GM12874 (cell line): ENCODE measurements around the gene KIF26B.

ENCODE experiments used
- TF ChIP-seq, protein P1 (sequence below): IDR thresholded peaks from 2 replicates; pipeline ENCODE4 v1.5.1; 2011; ENCODE audit warnings: low read depth, mild to moderate bottlenecking, control low read depth, low read length, moderate library complexity; ENCODE audit not compliant: insufficient read depth

KIF26B gene

DNA sequence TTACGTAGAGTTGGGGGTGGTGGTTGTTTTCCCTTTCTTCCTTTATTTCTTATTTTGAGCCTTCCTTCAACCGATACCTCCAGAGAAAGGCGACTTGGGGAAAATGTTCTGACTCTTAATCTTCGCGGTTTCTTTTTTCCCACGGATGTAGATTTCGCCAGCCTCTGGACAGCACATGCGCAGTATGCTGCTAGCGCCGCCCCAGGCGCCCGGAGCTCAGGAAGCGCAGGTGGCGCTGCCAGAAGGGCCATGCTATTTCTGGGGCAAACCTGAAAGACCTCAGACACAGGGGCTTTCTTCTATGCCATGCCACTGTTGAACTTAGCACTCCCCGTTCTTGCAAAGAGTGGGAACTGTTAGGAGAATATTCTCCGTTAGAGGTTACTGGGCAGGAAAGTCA lies 392.1 kb downstream of the KIF26B start:
- TF ChIP-seq, protein P1, sequence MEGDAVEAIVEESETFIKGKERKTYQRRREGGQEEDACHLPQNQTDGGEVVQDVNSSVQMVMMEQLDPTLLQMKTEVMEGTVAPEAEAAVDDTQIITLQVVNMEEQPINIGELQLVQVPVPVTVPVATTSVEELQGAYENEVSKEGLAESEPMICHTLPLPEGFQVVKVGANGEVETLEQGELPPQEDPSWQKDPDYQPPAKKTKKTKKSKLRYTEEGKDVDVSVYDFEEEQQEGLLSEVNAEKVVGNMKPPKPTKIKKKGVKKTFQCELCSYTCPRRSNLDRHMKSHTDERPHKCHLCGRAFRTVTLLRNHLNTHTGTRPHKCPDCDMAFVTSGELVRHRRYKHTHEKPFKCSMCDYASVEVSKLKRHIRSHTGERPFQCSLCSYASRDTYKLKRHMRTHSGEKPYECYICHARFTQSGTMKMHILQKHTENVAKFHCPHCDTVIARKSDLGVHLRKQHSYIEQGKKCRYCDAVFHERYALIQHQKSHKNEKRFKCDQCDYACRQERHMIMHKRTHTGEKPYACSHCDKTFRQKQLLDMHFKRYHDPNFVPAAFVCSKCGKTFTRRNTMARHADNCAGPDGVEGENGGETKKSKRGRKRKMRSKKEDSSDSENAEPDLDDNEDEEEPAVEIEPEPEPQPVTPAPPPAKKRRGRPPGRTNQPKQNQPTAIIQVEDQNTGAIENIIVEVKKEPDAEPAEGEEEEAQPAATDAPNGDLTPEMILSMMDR, result no peak

DNA sequence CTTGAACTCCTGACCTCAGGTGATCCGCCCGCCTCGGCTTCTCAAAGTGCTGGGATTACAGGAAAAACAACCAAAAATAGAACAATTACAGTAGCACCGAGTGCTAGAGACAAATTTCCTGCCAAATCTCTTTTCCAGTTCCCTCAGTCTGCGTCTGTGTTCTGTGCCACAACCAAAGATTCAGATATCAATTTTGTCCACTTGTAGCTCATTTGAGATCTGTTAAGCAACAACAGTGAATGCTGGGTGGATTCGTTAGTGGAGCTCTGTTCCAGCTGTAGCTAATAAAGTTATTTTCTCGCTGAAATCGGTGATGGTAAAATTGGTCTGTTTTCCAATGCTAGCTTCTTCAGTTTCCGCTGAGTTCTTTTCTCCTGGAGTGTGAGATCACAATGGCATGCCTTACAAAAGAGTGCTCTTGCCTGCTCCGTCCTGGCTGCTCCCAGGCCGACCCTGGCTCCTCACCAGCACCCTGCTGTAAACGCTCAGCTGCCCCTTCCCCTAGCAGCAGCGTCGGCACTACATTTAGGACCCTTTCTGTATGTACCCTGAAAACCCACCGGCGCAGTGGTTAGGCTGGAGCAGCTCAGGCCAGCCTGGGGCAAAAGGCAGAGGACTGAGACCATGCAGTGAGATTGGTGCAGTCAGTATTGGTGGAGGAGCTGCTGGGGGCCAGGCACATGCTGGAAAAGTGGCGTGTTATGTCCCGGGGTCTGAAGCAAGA lies 395.4 kb downstream of the KIF26B start:
- TF ChIP-seq, protein P1, result no peak

DNA sequence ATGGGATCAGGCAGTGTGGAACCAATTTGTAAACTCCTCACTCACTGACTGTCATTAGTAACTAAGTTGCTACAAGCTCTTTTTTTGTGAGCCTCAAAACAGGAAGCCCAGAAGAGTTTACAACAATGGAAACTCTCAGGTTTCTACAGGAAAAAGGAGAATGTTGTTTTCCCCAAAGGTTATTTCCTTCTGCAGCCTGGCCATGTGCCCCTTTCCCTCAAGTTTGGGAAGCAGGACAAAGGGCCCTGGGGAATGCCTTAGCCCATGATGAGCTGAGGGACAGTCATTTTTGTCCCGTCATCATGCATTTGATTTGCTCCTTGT lies 395.9 kb downstream of the KIF26B start:
- TF ChIP-seq, protein P1, result no peak

- TF ChIP-seq, protein P1, result no peak
Measured at GRCh38 chr1:245551536-245551935, 396.8 kb downstream of the KIF26B start.

- TF ChIP-seq, protein P1, result no peak
Measured at GRCh38 chr1:245552331-245552730, 397.5 kb downstream of the KIF26B start.

DNA sequence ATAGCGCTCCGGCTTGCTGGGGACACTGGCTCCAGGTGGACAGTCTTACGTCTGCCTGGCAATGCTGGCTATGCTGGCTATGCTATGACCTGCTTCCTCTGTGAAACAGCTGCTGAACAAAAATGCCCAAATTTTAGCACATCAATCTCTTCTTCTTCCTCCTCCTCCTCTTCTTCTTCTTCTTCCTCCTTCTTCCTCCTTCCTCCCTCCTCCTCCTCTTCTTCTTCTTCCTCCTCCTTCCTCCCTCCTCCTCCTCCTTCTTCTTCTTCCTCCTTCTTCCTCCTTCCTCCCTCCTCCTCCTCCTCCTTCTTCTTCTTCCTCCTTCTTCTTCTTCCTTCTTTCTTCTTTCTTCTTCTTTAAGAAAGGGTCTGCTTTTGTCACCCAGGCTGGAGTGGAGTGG lies 401.3 kb downstream of the KIF26B start:
- TF ChIP-seq, protein P1, result no peak

DNA sequence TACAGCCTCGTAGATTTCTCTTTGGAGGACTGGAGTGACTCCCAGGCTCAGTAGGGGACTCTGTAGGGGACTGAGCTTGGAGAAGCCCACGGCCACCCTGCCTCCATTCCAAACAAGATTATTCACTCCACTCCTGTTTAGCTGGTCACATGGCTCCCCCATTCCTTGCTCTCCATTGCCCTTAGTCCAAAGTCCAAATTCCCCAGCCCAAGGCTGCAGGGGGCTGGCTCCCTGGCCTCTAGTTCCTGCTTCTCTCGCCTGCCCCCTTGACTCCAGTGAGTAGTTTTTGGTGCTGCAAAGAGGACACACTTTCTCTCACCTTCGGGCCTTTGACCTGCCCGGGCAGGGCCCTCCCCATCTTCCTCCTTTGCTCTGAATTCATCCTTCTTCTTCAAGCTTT lies 403.3 kb downstream of the KIF26B start:
- TF ChIP-seq, protein P1, result no peak
